Mucosa of descending colon (tissue), 3 donors: ENCODE results near the gene CDK14. TPM values are rescaled to one million over a fixed set of nuclear protein-coding genes. Genes with fewer than 3 reads are reported as not detected.

Experiments
- ATAC-seq: fragments of 200-7000 bp; cut with Tn5 transposase; one replicate; pipeline ENCODE4 v1.9.1; 2020; ENCODE audit warnings: mild to moderate bottlenecking, moderate library complexity
- DNase-seq, 3 donors: peaks; one replicate each; pipeline ENCODE4 v3.0.0-alpha.2; 2020
- H3K36me3 ChIP-seq: fragments of 200-600 bp; one replicate; pipeline ENCODE4 v1.8.0; 2021; ENCODE audit warnings: low read depth, mild to moderate bottlenecking
- H3K4me1 ChIP-seq: fragments of 200-600 bp; one replicate; pipeline ENCODE4 v1.8.0; 2021; ENCODE audit warnings: low read depth, mild to moderate bottlenecking
- H3K4me3 ChIP-seq: fragments of 200-600 bp; one replicate; pipeline ENCODE4 v1.8.0; 2021; ENCODE audit warnings: mild to moderate bottlenecking
- H3K9me3 ChIP-seq: fragments of 200-600 bp; one replicate; pipeline ENCODE4 v1.8.0; 2021; ENCODE audit warnings: mild to moderate bottlenecking
- intact Hi-C, 2 donors: fragments of 100-400 bp; cut with DNase I in 1 of 2; cut with micrococcal nuclease in 1 of 2; formaldehyde crosslinking; loops; one replicate each; pipeline versions ENCODE4 v1.11.0 to v1.11.1; 2022; cut with DNase I, micrococcal nuclease
- total RNA-seq, 3 donors: library from RNA; stranded (reverse); fragmentation: NEBNext Ultra II Directional in 2 of 3; extraction: Animal tissue kit (Norgen Biotek cat#: 25700) in 2 of 3; gene quantifications; one replicate each; pipeline versions ENCODE4 v1.2.1 to v1.2.4, GENCODE V29; 2021 to 2023
- TF ChIP-seq, protein P1 (sequence below): fragments of 200-600 bp; IDR thresholded peaks from one replicate; pipeline ENCODE4 v1.8.0; 2022; ENCODE audit warnings: antibody characterized with exemption, mild to moderate bottlenecking
- donor health status: DM: no; HTN: no; CAD: no; lungs with moderate emphysema.
- donor health status: DM: no; HTN: no; CAD: no.
- donor health status: DM: no; HTN: yes; CAD: no.

CDK14 gene
- total RNA-seq, 3 donors from 2014 or later = 5.4 to 24.4 (median 5.6) TPM

DNA sequence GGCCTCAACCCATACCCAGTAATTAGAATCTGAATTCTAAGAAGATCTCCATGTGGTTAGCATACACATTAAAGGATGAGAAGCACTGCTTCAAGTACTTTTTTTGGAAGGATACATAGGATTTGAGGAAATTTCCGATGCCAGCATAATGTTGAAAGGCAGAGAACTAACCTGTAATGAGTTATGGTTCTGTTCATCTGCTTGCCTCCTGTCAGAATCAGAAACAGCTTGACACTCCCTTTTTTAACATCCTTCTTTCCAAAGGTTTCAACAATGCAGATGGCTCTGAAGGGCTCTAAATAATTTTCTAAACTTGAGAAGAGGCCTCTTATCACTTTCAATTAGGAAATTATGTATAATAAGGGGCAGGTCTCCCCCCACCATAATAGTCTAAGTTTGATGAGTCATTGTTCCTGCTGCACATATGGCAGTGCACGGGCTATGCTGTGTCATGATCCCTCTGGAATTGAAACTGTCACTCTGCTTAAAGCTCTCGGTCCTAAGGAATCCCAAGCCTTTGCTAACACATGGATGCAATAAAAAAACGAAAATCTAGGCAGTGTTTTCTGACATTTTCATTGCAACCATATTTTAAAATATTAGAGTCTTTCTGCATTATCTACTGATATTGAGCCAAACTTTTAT lies 376.9 kb downstream of the CDK14 start:
- H3K36me3 ChIP-seq = no peaks in the 10 kb centered on the region
- DNase-seq (no peak), ATAC-seq (no peak)
- no peaks in the 10 kb centered on the region for H3K4me1 ChIP-seq
- intact Hi-C loops = no loop called here
- TF ChIP-seq, protein P1, sequence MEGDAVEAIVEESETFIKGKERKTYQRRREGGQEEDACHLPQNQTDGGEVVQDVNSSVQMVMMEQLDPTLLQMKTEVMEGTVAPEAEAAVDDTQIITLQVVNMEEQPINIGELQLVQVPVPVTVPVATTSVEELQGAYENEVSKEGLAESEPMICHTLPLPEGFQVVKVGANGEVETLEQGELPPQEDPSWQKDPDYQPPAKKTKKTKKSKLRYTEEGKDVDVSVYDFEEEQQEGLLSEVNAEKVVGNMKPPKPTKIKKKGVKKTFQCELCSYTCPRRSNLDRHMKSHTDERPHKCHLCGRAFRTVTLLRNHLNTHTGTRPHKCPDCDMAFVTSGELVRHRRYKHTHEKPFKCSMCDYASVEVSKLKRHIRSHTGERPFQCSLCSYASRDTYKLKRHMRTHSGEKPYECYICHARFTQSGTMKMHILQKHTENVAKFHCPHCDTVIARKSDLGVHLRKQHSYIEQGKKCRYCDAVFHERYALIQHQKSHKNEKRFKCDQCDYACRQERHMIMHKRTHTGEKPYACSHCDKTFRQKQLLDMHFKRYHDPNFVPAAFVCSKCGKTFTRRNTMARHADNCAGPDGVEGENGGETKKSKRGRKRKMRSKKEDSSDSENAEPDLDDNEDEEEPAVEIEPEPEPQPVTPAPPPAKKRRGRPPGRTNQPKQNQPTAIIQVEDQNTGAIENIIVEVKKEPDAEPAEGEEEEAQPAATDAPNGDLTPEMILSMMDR = no peak
- peaks cover 4% of the 10 kb centered on the region for H3K9me3 ChIP-seq
- no peak overlapping the region for H3K4me3 ChIP-seq

DNA sequence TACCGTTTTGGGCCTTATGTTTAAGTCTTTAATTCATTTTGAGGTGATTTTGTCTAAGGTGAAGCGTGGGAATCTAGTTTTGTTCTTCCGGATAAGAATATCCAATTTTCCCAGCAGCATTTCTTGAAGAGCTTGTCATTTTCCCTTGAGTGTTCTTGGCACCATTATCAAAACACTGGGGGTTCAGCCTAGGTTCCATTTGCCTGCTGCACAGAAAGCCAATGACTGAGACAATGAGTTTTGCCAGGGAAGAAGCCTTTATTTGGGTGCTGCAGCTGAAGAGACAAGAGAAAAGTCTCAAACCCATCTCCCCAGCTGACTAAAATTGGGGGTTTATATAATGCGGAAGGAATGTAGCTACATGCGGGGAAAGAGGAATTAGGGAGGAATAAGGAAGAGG lies 380.9 kb downstream of the CDK14 start:
- DNase-seq (no peak), ATAC-seq (no peak)
- intact Hi-C loops = no loop called here
- TF ChIP-seq, protein P1 = no peak
- H3K9me3 ChIP-seq = peaks cover 7% of the 10 kb centered on the region
- no peak overlapping the region for H3K4me3 ChIP-seq
- no peaks in the 10 kb centered on the region for H3K36me3 ChIP-seq
- H3K4me1 ChIP-seq = no peaks in the 10 kb centered on the region

DNA sequence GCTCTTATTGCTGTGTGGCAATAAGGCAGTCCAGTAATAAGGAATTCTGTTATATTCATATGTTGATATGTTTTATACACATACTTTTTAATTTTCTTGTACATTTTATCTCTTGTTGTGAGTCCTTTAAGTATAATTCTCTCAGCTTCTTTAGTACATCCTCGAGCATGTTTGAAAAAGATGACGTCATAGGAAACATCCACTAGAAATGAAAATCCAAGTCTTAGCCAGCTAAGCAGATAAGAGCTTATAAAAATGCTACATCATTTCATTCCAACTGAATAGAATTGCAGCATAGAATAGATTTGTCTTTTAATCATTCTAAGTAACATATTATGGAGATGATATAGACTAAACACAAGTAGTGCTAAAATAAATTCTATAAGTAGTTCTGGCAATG lies 384.4 kb downstream of the CDK14 start:
- Histone ChIP-seq H3K4me1 (no peaks in the 10 kb centered on the region), H3K4me3 (no peak overlapping the region), H3K36me3 (no peaks in the 10 kb centered on the region), H3K9me3 (peaks cover 12% of the 10 kb centered on the region)
- intact Hi-C loops = no loop called here
- ATAC-seq (no peak), DNase-seq (no peak)
- TF ChIP-seq, protein P1 = no peak

DNA sequence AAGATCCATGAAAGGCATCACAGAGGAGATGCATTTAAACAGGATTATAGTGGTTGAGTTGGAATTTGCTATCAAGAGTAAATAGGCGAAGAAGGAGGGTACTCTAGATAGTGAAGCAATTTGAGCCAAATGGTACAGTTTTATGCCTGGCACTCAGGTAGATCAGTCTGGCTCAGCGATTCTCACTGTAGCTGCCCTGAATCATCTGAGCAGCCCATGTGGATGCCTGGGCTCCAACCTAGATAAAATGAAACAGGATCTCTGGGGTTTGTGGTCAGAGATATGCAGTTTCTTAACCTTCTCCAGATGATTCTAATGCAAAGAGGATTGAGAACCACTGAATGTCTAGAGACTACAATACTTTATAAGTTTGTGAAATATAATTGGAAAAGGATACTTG lies 386.1 kb downstream of the CDK14 start:
- intact Hi-C loops = no loop called here
- Histone ChIP-seq H3K4me1 (no peaks in the 10 kb centered on the region), H3K36me3 (no peaks in the 10 kb centered on the region), H3K4me3 (no peak overlapping the region), H3K9me3 (peaks cover 12% of the 10 kb centered on the region)
- ATAC-seq (no peak), DNase-seq (no peak)
- TF ChIP-seq, protein P1 = no peak

DNA sequence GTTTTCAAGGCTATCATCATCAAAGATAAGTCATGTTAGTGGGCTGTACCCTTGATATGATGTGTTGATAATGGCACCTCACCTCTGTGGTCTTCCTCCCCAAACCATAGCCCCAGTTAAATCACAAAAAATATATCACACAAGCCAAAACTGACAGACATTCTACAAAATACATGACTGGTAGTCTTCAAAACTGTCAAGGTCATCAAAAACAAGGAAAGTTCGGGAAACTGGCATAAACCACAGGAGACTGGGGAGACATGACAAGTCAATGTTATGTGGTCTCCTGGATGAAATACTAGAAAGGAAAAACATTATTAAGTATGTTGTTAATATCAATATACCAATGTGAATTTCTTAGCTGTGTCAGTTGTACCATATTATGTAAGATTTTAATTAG lies 388.6 kb downstream of the CDK14 start:
- ATAC-seq = no peak
- no peak for DNase-seq
- Histone ChIP-seq H3K4me1 (no peaks in the 10 kb centered on the region), H3K36me3 (no peaks in the 10 kb centered on the region), H3K9me3 (peaks cover 12% of the 10 kb centered on the region), H3K4me3 (no peak overlapping the region)
- TF ChIP-seq, protein P1 = no peak
- intact Hi-C loops = no loop called here

DNA sequence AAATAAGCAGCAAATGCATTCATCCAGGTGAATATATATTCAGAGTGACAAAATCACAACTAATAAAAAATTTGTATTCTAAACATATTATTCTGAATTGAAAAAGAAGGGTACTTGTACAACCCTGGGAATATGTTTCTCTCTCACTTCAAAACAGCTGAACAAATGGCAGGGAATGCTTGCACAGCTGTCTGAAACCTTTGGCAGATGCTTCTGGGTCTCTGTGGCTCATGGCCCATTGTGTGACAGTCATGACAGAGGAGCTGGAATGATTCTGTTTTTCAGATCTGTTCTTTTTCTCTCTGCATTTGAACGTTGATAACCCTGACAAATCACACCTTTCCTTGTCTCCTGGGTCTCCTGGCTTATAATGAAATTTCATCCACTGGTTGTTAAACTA lies 392.4 kb downstream of the CDK14 start:
- Histone ChIP-seq H3K4me3 (no peak overlapping the region), H3K36me3 (no peaks in the 10 kb centered on the region), H3K4me1 (no peaks in the 10 kb centered on the region), H3K9me3 (no peaks in the 10 kb centered on the region)
- no peak for DNase-seq
- no peak for ATAC-seq
- TF ChIP-seq, protein P1 = no peak
- intact Hi-C loops = no loop called here
